Heart left ventricle (tissue), 13 donors: ENCODE results near the gene CALML6.

Experiments
- POLR2A ChIP-seq, 2 donors: fragments of 450-650 bp; IDR thresholded peaks; one replicate each; pipeline ENCODE4 v1.6.1; 2017; ENCODE audit warnings: antibody characterized with exemption in 2 of 2, mild to moderate bottlenecking in 2 of 2, moderate library complexity in 2 of 2
- TF ChIP-seq, protein P1 (sequence below), 12 donors: fragments of 200-600 bp; sonication (generic) in 4 of 12; IDR thresholded peaks; one replicate each; pipeline versions ENCODE4 v1.5.0 to v1.8.0; 2018 to 2022; ENCODE audit warnings: antibody characterized with exemption in 12 of 12, mild to moderate bottlenecking in 5 of 12
- donor health status: ischemic (EF 13 %, LVEDD 7.1; RV severe dilation, severe dysfunction).
- donor health status: DM: no; HTN: yes; CAD: no.
- donor health status: DM: no; HTN: no; CAD: no.
- donor health status: ischemic (EF 25% LVEDD 6.9; RV normal size, moderate dysfunction).
- donor health status: ischemic (EF 25% LVEDD 5.7; RV mildly dilated, moderate dysfunction).
- donor health status: ischemic (EF 35%, LVEDD 5.7; RV mildly dilated, moderate dysfunction).
- donor health status: nonischemic (EF 11% LVEDD 7.7; RV severe dilation, severe dysfunction).
- donor health status: DM: yes; HTN: yes; CAD: no.
- donor health status: PGD.
- donor health status: ischemic (EF 29% LVEDD 5.4; RV normal size, mild dysfunction).
- donor health status: nonischemic (EF 23%, LVEDD 6.1; RV moderate dilation, normal function).

DNA sequence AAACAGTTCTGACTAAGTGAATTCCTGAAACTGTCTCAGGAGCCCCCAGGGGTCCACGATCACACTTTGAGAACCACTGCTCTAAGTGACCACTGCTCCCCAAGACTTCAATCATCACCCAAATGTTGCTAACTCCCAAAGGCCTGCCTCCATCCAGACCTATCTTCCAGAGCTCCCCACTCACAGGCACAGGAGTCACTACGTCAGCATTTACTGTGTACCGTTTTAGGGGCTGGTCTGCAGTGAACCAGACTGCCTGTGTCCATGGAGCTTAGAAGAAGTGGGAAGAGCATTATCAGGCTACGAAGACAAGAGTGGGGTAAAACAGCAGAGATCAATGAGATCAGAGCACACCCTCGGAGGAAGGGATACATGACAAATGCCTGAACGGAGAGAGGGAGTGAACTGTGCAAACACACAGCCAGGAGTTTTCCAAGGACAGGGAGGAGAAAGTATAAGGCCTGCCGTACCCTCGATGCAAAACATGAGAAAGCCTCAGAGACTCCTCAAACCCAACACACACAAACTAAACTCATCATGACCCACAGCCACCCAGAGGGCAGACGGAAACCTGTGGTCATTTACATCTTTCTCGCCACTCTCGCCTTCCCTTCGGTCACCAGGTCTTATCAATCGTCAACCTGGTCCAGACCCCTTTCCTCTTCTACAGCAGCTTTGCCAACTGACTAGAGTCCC, 34.3 kb upstream of the CALML6 start:
- no peak for TF ChIP-seq POLR2A (IDR thresholded peaks at IDR 0.05)
- TF ChIP-seq, protein P1, sequence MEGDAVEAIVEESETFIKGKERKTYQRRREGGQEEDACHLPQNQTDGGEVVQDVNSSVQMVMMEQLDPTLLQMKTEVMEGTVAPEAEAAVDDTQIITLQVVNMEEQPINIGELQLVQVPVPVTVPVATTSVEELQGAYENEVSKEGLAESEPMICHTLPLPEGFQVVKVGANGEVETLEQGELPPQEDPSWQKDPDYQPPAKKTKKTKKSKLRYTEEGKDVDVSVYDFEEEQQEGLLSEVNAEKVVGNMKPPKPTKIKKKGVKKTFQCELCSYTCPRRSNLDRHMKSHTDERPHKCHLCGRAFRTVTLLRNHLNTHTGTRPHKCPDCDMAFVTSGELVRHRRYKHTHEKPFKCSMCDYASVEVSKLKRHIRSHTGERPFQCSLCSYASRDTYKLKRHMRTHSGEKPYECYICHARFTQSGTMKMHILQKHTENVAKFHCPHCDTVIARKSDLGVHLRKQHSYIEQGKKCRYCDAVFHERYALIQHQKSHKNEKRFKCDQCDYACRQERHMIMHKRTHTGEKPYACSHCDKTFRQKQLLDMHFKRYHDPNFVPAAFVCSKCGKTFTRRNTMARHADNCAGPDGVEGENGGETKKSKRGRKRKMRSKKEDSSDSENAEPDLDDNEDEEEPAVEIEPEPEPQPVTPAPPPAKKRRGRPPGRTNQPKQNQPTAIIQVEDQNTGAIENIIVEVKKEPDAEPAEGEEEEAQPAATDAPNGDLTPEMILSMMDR (IDR thresholded peaks at IDR 0.05): no peak
